MM.1S (cell line): ENCODE results near the gene CFAP61.

Experiments
- CTCF ChIP-seq: fragments of 300-600 bp; sonication (generic); IDR thresholded peaks from 2 replicates; pipeline ENCODE4 v1.5.1; 2016; ENCODE audit warnings: antibody characterized with exemption, low read length, mixed read lengths
- EZH2 ChIP-seq: fragments of 300-600 bp; sonication (generic); optimal IDR thresholded peaks from 2 replicates; pipeline ENCODE3; 2017; ENCODE audit warnings: low read depth, mild to moderate bottlenecking, antibody characterized with exemption, low read length, mixed read lengths
- EZH2phosphoT487 ChIP-seq: fragments of 300-600 bp; sonication (generic); IDR thresholded peaks from 2 replicates; pipeline ENCODE4 v1.6.1; 2018; ENCODE audit warnings: antibody characterized with exemption, low read length

DNA sequence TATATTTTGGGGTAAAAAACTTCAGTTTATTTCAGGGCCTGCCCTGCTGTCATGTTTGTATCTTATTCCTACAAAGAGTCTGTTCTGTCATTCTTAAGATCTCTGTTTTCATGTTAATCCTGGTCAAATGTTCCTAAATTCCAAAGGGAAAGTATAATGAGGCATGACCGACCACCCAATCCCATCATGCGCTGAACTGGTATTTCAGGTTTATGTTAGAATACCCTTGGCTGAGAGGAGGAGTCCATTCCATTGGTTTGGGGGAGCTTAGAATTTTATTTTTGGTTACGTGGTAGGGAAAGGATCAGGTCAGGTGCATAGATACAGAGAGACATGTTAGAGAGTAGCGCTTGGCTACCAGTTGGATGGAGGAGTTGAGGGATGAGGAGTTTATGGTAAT lies 25.7 kb downstream of the CFAP61 start:
- no peak for TF ChIP-seq EZH2phosphoT487
- TF ChIP-seq CTCF: no peak
- TF ChIP-seq EZH2: no peak
